Dedifferentiated amniotic fluid mesenchymal stem cell (primary cell): ENCODE measurements around the gene PACSIN1.
"Not testable (repeated sequence)": the region's sequence is repeated elsewhere in the genome, so short reads cannot be mapped to it uniquely, and the experiment has no call there.

Experiments used
- DNase-seq: peaks from one replicate; pipeline ENCODE4 v3.0.0-alpha.2; 2016; ENCODE audit errors: extremely low spot score

PACSIN1 gene

DNA sequence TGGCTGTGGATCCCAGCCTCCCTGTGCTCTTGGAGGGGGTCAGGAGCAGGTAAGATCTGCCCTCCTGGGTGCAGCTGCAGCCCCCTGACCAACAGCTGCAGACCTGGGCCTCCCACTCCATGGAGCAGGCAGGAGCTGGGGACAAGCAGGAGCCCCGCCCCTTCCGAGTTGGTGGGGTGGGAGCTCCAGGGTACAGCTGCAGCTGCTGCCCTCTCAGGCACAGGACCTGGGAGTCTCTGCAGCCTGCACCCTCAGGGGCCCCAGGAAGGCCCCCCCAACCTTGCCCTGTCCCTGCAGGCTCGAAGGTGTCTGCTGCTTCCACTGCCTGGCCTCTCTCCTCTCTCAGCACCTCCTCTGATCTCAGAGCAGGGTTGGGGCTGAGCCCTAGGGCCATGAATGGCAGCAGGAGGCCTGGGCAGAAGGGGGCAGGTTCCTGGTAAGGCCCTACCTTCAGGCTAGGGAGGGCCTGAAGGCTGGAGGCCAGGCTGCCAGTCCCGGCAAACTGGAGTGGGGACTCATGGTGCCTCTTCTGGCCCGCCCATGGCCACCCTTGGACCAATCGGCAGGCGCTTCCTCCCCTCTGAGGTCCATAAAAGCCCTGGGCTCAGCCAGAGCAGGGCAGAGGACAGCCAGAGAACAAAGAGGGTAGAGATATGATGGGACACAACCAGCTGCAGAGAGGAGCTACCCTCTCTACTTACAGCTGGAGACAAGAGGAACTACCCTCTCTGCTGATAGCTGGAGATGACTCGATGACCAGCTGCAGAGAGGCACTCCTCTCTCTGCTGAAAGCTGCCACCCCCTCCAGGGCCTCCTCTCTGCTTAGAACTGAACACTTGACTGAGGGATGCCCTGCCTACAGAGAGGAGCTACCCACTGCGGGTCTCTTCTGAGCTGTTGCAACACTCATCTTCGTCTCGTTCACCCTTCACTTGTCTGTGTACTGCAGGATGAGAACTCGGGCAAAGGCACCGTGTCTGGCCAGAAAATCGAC is 7.8 kb upstream of the PACSIN1 start:
- DNase-seq = no peak

DNA sequence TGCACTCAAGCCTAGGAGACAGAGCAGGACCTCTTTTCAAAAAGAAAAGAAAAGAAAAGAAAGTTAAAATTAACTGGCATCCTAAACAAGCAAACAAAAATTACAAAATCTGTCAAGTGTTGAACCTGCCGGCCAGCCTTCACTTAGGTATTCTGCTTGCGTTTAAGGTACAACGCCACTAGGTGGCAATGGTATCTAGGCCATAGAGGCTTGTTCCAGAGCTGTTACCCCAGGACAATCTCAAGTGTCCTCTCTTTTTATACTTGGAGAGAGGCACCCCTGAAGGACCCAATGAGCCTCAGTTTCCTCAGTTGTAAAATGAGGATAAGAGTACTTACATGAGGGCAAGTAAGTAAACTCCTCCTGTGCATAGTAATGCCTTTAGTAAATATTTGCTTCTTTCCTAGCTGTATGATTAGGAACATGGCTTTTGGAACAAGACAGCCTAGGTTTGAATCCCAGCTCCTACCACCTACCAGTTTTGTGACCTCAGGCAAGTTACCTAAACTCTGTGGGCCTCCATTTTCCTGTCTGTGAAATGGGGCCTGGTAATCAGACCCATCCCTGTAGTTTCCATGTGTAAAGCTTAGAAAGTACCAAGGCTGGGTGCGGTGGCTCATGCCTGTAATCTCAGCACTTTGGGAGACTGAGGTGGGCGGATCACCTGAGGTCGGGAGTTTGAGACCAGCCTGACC is 5.8 kb upstream of the PACSIN1 start:
- no peak for DNase-seq

DNA sequence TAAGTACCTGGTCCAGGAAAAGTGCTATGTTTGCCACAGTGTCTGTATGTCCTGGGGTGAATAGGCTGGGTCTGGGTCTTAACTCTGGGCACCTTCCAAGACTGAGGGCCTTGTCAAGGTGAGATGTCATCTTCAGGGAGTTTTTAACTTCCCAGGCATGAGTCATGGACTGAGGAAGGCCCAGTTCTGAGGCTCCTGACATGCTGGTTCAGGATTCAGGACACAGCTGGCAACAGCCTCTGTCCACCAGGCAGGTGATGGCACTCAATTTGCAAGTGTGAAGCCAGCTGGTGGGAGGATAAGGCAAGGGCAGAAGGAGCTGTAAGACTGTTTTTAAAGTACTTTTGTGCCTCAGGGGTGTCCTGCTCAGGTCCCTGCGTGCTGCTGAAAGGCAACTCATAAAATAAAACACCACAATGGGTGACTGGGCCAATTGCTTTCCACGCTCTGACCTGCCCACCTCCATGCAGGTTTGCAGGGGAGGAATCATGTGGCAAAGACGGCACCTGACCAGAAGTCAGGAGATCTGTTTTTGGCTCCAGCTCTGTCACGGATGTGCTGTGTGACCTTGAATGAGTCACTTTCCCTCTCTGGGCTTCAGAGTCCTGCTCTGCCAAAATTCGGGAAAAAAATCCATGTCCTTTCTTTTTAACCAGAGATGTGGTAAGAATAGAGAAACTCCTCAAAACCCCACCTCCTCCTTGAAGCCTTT is 4.9 kb upstream of the PACSIN1 start:
- no peak for DNase-seq

DNA sequence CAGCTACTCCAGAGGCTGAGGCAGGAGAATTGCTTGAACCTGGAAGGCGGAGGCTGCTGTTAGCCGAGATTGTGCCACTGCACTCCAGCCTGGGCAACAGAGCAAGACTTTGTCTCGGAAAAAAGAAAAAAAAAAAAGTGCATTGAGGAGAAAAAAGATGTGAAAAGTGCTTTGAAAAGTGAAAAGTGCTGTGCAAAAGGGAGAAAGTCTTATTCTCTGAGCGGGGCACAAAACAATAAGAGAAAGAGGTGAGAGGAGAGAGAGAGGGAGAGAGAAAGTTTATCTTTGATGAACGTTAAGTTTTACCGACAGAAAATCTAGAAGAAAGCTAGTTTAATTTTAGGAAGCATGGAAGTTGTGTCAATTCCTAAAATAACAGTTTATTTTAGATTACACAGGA is 3.9 kb upstream of the PACSIN1 start:
- no peak for DNase-seq

DNA sequence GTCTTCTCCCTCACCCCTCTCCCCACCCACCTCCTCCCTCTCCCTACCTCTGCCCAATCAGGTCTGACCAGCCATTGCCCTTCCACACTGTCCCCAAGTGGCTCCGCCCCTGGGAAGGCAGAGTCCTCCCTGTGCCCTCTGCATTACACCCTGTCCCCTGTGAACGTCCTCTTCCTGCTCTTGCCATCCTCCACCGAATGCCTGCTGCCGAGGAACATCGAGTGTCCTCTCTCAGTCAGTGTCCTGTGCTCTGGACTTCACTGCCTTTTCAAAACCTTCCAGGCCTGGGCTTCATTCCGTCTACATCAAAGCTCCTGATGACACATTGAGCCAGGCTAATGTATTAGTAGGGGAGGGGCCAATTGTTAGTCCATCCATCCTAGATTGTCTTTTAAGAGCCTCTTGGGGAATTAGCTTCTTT is 3.3 kb upstream of the PACSIN1 start:
- no peak for DNase-seq

DNA sequence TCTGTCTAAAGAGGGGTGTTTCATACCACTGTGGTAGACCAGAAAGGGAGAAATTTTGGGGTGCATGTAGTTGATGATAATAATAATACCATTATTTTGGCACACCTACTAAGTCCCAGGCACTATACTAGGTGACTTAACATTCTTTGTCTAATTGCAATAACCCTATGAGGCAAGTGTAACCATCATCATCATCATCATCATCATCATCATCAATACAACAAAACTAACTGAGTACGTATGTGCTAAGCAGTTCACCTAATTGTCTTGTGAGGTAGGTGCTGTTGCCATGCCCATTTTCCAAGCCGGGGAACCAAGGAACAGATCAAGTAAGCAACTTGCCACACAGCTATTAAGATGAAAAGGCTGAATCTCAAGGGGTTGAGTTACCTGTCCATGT is 2.6 kb upstream of the PACSIN1 start:
- DNase-seq = no peak

DNA sequence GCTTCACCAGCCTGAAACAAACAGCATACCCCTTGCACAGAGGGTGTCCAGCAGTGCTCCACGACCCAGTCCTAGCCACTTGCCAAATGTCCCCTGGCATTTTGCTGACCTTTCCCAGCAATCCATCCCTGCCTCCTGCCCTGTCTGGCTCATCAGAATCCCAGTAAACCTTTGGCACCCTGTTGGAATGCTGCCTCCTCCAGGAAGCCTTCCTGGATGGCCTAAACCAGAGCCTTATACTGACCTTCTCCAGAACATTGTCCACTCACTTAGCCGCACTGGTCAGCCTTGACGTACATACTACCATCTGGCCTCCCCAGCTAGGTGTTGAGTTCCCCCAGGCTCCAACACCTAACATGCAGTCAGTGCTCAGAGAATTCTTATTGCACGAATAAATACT is 2.0 kb upstream of the PACSIN1 start:
- DNase-seq = no peak

DNA sequence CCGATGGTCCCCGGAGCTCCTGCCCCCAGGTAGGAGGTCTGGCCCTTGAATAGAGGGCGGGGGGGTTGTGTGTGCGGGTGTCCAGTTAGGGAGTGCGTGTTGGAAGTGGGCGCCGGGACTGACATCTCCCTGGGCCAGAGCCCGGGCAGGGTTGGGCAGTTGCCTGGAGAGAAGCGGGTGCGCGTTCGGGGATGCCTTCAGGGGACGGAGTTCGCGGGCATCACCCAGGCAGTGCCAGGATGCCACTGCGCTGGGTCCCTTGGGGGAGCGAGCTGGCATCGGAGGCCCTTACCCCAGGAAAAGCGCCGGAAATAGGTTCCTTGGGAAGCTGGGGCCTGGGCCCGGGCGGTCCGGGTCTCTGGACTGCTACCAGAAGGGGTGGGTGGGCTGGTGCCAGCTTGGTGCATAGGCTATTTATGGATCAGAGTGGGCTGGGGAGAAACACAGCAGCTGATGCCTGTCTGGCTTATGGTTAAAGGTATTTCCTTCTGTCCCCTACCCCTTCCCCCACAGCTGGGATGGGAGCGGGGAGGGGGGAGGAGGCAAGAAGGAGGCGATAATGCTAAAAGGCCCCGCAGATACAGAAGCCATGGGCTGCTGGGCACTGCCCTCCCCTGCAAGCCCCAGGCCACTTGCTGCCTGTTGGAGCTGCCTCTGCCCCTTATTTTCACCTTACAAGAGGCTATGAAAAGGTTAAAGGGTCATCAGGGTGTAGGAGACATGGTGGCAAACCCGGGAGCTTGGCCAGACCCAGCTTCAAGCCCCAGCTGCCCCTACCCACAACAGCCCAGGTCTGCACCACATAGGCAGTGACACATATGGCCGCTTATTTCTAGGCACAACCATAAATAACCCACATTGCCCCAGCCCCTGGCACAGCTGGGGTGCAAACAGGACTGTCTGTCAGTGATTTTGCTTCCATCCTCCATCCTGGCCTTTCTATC is 638 bp downstream of the PACSIN1 start:
- DNase-seq = no peak

DNA sequence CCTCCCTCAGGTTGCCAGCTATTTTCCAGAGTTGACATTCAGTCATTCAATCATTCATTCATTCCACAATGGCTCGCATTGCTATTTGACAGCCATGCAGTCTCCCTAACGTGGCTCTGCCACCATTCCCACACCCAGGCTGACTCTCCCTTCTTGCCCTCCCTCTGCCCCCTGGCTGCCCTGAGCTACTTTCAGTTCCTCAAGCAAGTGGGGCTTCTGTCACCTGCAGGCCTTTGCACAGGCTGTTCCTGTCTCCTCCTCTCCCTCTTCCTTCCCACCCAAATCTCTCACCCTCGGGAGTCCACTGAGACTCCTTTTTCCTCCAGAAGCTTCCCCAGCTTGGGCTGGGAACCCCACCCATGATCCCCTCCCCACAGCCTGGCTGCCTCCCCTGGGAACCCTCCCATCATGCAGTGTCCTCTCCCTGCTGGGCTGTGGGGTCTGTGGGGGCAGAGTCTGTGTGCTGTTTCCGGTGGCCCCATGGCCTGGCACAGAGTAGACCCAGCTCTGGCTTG is 2.6 kb downstream of the PACSIN1 start:
- no peak for DNase-seq

DNA sequence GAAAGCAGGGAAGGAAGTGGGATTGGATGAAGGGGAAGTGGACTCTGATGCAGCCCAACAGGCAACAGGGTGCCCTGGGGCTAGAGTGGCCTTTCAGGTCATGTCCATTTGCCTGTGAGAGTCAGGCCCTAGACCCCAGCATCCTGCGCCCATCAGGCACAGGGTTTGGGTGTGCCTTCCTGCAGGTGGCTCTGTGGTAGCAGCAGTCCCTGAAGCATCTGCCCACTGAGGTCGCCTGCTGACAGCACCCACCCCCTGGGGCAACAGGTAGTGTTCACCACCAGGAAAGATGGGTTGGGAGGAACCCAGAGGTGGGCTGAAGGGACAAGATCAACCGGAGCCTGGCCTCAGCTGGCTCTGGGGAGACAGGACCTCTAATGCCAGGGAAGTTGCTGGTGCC is 3.6 kb downstream of the PACSIN1 start:
- DNase-seq = no peak

DNA sequence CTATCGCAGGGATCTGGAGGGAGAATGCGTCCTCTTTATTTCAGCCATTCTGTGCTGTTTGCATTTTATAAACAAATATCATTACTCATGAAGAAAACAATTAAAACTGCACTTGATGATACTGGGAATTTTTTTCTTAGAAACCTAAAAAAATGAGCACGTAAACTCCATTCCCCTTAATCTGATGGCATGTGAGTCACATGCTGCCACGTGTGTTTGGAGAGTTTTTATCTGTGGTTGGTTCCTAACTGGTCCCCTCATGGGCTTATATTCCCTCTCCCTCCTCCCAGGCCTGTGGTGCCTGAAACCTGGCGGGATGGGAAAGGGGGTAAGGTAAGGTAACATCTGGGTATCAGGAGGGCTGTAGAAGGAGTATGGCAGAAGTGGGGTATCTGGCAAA is 6.5 kb downstream of the PACSIN1 start:
- DNase-seq = no peak

DNA sequence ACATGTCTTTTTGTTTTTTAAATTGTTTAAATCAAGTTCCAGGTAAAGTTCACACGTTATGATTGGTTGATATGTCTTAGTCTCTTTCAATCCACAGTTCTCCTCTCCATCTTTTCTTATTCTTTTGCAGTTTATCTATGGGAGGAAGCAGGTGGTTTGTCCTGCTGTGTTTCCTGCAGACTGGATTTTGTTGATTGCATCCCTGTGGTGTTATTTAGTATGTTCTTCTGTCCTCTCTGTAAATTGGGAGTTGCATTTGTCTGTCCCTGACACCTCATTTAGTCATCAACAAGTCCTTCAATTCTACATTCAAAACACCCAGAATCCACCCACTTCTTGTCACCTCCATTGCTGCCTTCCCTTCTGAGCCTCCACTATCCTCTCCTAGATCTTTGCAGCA is 8.1 kb downstream of the PACSIN1 start:
- no peak for DNase-seq

DNA sequence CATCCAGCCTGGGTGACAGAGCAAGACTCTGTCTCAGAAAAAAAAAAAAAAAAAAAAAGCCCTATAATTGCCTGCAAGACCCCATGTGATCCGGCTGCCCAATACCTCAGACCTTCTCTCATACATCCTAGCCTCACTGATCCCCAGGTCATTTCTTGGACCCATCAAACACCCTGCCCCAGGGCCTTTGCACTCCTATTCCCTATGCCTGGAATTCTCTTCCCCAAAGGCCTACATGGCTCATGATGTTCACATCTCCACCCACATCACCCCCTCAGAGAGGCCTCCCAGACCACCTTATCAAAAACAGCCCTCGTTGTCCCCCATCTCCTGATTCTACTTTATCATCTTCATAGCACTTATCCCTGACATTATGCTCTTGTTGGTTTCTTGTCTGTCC is 8.9 kb downstream of the PACSIN1 start:
- no peak for DNase-seq

DNA sequence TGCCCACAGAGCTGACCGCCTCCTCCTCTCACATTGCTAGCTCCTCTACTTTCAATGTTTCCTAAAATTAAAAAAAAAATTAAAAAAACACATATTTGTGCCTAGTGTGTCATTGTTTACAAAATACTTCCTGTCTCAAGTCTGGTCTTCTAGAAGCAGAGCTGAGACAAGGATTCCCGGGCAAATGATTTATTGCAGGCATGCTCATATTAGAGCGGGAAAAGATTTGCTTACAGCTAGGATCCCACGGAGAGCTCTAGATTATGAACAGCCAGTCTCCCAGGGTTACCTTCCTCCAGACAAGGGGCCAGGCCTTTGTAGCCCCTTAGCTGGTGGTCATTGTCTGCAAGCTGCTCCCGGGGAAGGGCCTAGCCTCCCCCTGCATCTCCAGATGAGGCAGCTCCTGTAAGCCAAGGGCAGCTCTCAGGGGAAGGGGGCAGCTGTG is 9.4 kb downstream of the PACSIN1 start:
- no peak for DNase-seq

DNA sequence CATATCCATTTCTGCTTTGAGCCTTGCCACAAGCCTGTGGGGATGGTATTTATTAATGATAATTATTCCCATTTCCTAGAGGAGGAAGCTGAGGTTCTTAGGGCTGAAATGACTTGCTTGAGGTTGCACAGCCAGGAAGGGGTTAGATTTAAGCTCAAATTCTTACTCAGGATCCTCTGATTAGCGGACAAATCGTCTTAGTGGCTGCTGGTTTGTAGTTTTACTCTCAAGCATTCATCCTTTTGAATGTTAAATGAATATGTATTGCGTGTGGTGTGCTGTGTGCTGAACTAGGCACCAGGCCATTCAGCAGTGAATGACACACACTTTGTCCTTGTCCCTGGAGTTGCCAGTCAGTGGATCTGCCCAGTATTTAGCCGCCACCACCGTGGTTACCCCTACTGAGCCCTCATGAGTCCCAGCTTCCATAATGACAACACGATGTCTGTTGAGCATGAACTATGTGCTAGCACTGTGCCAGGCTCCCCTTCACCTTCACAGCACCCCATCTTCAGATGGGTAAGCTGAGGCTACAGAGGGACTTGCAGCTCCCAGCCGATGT is 10.0 kb downstream of the PACSIN1 start:
- DNase-seq = no peak

DNA sequence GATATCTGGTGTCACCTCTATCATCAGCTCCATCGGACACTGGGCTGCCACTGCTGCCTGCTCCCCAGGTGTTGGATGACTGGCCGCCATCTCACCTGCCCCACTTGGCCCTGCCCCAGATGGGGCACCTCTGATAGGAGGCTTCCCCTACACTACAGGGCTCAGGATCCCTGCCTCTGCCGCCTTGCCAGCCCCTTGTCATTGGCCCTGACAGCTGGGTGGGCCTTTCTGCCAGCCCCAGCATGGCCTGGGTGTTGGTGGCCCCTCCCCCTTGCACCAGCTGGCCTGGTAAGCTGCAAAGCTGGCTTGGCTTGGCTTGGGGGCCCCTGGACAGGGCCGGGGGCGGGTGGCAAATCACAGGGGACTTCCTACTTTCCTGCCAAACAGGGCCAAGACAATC is 10.6 kb downstream of the PACSIN1 start:
- no peak for DNase-seq

DNA sequence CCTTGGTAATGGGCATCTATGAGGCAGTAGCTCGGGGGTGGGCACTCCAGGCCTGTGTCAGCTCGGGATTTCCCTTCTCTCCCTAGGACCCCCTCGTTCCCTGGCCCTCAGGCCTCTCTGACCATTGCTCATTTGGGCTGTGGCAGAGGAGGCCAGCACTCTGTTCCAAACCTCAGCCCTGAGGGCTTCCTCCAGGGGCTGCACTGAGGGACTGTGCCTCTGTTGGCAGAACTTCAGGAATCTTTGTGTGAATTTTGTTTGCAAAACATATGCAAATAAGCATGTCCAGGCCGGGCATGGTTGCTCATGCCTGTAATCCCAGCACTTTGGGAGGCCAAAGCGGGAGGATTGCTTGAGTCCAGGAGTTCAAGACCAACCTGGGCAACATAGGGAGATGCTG is 11.0 kb downstream of the PACSIN1 start:
- DNase-seq = no peak

DNA sequence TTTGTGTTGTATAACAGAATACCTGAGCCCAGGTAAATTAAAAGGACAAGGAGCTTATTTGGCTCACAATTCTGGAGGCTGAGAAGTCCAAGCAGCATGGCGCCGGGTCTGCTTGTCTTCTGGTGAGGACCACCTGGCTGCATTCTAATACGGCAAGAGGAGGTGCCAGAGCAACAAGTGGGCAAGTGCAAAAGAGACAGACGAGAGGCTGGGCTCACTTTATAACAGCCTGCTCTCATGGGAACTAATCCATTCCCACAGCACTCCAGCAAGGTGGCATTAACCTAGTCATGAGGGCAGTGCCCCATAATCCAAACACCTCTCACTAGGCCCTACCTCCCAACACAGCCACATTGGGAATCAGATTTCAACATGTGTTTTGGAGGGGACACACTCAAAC is 12.9 kb downstream of the PACSIN1 start:
- no peak for DNase-seq

DNA sequence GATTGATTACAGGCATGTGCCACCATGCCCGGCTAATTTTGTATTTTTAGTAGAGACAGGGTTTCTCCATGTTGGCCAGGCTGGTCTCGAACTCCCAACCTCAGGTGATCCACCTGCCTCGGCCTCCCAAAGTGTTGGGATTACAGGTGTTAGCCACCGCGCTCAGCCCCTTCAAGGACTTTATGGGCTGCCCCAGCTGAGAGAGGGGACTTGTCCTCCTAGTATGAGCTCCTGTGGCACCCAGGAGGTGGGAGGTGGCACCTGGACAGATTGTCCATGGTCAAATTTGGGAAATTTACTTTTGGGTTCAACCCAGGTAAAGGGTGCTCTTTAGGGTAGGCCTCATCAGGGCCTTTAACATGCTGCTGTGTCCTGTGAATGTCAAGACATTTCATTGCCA is 17.9 kb downstream of the PACSIN1 start:
- DNase-seq = not testable (repeated sequence)

DNA sequence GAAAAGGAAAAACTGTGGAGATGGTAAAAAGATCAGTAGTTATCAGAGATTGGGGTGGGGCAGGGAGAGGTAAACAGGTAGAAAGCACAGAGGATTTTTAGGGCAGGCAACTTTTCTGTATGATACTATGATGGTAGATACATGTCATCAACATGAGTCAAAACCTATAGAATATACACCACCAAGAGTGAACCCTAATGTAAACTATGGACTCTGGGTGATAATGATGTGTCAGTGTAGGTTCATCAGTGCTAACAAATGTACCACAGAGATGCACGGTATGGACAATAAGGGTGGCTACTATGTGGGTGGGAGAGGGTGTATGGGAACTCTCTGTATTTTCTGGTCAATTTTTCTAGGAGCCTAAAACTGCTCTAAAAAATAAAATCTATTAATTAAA is 18.5 kb downstream of the PACSIN1 start:
- no peak for DNase-seq

DNA sequence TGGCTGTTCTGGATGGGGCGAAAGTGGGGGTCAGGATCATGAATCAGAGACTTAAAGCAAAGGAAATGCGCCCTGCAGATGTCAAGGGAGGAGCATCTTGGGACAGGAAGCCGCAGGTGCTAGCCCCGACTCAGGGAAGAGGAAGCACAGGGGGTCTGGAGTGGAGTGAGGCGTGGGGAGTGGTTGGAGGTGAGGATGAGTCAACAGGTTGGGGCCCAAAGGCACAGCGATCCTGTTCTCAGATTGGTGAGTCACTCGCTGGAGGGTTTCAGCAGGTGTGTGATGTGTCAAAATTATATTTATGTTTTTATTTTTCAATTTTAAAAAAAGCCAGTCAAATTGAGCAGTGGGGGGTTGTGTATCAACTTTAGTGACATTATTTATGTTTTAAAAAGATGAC is 19.0 kb downstream of the PACSIN1 start:
- no peak for DNase-seq
